Astrocyte (in vitro differentiated cells and primary cell): Measurements from ENCODE around the gene STAU1.

ENCODE experiments used
- CTCF ChIP-seq: IDR thresholded peaks from 2 replicates; pipeline ENCODE4 v1.5.1; 2011; ENCODE audit warnings: low read depth, mild to moderate bottlenecking, inconsistent platforms, low read length, moderate library complexity; ENCODE audit not compliant: insufficient read depth
- EZH2 ChIP-seq: IDR thresholded peaks from 2 replicates; pipeline ENCODE4 v1.6.1; 2012; ENCODE audit warnings: mild to moderate bottlenecking, low read length, inconsistent platforms; ENCODE audit not compliant: insufficient read depth

GRCh38 chr20:49138431-49138830 lies 49.7 kb downstream of the STAU1 start:
- TF ChIP-seq EZH2 (no peak), CTCF (no peak)
